ENCODE measurements around the gene YEATS2.
"Not testable (repeated sequence)": the region's sequence is repeated elsewhere in the genome, so short reads cannot be mapped to it uniquely, and the experiment has no call there.

The YEATS2 gene

DNA sequence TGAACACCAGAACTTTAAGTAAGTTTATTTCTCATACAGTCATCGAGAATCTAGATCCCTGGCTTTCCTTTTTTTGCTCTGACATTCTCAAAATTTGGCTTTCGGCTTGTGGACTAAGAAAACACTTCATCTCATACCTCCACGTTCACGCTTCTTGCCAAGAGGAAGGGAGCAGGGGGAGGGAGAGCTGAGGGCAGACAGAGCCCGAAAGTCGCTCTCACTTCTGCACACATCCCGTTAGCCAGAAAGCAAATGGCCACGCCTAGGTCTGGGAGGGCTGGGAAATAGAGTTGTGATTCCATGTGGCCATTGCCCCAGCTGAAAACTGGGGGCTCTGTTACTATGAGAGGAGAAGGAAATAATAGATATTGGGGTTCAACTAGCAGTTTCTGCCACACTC lies 70.5 kb downstream of the YEATS2 start:
- TF ChIP-seq, protein P1, sequence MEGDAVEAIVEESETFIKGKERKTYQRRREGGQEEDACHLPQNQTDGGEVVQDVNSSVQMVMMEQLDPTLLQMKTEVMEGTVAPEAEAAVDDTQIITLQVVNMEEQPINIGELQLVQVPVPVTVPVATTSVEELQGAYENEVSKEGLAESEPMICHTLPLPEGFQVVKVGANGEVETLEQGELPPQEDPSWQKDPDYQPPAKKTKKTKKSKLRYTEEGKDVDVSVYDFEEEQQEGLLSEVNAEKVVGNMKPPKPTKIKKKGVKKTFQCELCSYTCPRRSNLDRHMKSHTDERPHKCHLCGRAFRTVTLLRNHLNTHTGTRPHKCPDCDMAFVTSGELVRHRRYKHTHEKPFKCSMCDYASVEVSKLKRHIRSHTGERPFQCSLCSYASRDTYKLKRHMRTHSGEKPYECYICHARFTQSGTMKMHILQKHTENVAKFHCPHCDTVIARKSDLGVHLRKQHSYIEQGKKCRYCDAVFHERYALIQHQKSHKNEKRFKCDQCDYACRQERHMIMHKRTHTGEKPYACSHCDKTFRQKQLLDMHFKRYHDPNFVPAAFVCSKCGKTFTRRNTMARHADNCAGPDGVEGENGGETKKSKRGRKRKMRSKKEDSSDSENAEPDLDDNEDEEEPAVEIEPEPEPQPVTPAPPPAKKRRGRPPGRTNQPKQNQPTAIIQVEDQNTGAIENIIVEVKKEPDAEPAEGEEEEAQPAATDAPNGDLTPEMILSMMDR (conservative IDR thresholded peaks at IDR 0.05; ENCODE audit: low read depth) = no peak
- ChIA-PET CTCF (interaction anchor here (0.6 kb wide), 1 partner anchor 349 kb away, joined by 3 read pairs; no protein-coding TSS in a partner anchor), POLR2A (ENCODE audit: low non-redundant PET) (no interaction called here)
- no peak overlapping the region for H3K27ac ChIP-seq
- no peak for DNase-seq (ENCODE audit: low spot score)

DNA sequence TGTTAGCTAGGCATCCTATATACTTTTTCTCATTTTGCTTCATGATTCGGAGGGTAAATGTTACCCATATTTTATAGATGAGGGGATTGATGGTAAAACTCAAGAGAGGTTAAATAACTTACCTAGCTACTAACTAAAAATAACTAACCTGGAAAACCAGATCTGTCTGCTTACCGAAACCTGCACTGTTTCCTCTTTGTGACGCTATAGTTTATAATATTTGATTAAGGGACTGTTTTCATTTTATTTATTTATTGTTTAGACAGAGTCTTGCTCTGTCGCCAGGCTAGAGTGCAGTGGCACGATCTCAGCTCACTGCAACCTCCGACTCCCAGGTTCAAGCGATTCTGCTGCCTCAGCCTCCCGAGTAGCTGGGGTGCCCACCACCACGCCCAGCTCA lies 71.9 kb downstream of the YEATS2 start:
- no peak overlapping the region for H3K27ac ChIP-seq
- no peak for DNase-seq (ENCODE audit: low spot score)
- TF ChIP-seq, protein P1 (conservative IDR thresholded peaks at IDR 0.05; ENCODE audit: low read depth) = no peak
- POLR2A ChIA-PET (ENCODE audit: low non-redundant PET) = no interaction called here
- CTCF ChIA-PET = interaction anchor here (0.6 kb wide), 2 partner anchors 11 to 530 kb away, joined by 3 read pairs; no protein-coding TSS in a partner anchor

DNA sequence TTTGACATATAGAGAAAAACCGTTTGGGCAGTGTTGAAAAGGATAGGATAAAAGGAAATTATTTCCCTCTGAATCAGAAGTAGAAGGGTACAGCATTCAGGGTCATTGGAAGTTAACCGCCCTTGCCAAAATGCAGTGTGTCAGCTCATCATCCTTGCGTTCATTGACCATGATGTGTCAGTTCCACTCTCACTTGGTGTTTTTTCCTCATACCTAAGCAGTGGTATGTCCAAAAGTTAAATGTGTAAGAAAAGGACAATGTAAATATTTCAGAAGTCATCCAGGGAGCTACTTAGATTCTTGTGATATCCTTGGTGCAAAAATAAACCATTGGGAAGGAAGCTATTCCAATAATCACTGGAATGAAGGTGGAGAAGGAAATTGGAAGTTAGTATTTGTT lies 77.0 kb downstream of the YEATS2 start:
- CTCF ChIA-PET = interaction anchor here (0.7 kb wide), 1 partner anchor 9 kb away, joined by 4 read pairs; no protein-coding TSS in a partner anchor
- POLR2A ChIA-PET (ENCODE audit: low non-redundant PET) = no interaction called here
- DNase-seq (ENCODE audit: low spot score) = no peak
- TF ChIP-seq, protein P1 (conservative IDR thresholded peaks at IDR 0.05; ENCODE audit: low read depth) = no peak
- H3K27ac ChIP-seq = no peak overlapping the region

DNA sequence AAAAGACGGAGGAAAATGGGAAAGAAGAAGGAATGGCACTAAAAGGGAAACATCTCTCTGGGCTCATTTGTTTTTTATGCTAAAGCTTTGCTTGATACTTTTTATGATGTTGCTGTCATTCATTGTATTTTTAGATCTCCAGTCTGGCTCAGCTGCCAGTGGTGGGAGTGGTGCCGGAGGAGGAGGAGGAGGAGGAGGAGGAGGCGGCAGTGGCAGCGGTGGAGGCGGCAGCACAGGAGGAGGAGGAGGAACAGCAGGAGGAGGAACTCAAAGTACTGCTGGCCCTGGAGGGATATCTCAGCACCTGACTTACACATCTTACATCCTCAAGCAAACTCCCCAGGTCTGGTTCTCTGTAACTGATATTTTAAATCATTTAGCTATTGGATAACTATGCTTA lies 78.2 kb downstream of the YEATS2 start:
- ChIA-PET POLR2A (ENCODE audit: low non-redundant PET) (no interaction called here), CTCF (no interaction called here)
- TF ChIP-seq, protein P1 (conservative IDR thresholded peaks at IDR 0.05; ENCODE audit: low read depth) = no peak
- DNase-seq (ENCODE audit: low spot score) = no peak
- no peak overlapping the region for H3K27ac ChIP-seq

DNA sequence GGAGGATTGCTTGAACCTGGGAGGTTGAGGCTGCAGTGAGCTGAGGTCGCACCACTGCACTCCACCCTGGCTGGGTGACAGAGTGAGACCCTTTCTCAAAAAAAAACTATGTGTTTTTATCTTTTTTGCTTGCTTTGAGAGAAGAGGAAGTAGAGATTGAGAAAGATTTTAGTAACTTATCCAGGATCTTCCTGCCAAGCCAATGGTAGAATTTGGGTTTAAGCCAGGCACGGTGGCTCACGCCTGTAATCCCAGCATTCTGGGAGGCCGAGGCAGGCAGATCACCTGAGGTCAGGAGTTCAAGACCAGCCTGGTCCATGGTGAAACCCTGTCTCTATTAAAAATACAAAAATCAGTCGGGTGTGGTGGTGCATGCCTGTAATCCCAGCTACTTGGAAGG lies 78.9 kb downstream of the YEATS2 start:
- DNase-seq (ENCODE audit: low spot score); CTCF ChIA-PET; POLR2A ChIA-PET (ENCODE audit: low non-redundant PET): not testable (repeated sequence)
- H3K27ac ChIP-seq = peak overlapping the region; percentile 11; the same call in 1 of the 2 replicates

DNA sequence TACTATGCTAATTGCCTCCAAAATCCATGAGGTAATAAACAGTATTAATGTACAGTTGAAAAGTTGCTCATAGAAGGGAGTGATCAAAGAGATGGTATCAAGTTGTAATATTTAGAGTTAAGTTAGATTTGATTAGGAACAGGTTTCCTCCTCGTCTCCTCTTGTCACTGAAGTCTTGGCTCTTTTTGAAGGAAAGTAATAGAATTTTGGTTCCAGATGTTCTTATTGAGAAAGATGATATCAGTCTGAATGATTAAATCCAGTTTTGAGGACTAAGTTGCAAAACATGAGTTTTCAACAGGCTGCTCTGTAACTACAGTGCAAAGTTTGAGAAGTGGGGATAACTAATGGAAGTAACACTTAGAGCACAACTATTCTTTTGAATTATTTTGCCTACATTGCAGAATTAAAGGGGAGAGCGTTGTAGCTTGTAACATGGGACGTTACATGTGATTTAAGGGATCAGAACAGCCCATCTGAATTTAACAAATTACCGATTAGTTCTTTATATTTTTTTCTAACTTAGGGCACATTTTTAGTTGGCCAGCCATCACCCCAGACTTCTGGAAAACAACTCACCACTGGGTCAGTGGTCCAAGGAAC lies 79.5 kb downstream of the YEATS2 start:
- POLR2A ChIA-PET (ENCODE audit: low non-redundant PET) = no interaction called here
- DNase-seq (ENCODE audit: low spot score) = no peak
- CTCF ChIA-PET = interaction anchor here (0.5 kb wide), 1 partner anchor 330 kb away, joined by 3 read pairs; no protein-coding TSS in a partner anchor
- no peak overlapping the region for H3K27ac ChIP-seq
- TF ChIP-seq, protein P1 (conservative IDR thresholded peaks at IDR 0.05; ENCODE audit: low read depth) = no peak

DNA sequence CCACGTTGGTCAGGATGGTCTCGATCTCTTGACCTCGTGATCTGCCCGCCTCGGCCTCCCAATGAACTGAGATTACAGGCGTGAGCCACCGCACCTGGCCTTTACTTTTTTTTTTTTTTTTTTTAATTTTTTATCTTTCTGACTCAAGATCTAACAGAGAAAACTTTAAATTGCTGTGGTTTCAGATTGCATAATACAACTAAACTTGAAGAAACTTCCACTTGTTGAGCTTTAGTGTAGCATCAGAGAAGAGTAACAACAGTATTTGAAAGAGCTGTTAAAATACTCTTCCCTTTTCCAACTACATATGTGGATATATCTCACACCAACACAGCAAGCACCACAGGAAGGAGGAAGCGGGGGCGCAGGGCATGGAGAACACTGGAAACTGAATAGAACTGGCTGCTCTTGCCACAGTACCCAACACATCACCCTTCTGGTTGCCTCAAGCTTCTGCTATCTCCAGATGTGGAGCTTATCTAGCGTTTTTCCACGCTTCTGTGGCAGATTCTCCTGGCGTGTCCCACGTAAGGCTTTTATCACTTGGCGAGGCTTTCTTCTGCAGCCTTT lies 82.4 kb downstream of the YEATS2 start:
- TF ChIP-seq, protein P1 (conservative IDR thresholded peaks at IDR 0.05; ENCODE audit: low read depth) = no peak
- POLR2A ChIA-PET (ENCODE audit: low non-redundant PET) = no interaction called here
- no peak overlapping the region for H3K27ac ChIP-seq
- CTCF ChIA-PET = interaction anchor here (0.7 kb wide), 2 partner anchors 11 to 15 kb away, joined by 3 read pairs; no protein-coding TSS in a partner anchor
- no peak for DNase-seq (ENCODE audit: low spot score)

All from RWPE1 (cell line).